Right lobe of liver (tissue), 6 donors: Measurements from ENCODE around the gene LSM10. TPM values are rescaled to one million over a fixed set of nuclear protein-coding genes. Genes with fewer than 3 reads are reported as not detected.

Experiments
- ATAC-seq, 4 donors: fragments of 200-7000 bp; cut with Tn5 transposase; one replicate each; pipeline ENCODE4 v1.9.1; 2020; ENCODE audit warnings: mild to moderate bottlenecking in 4 of 4, moderate library complexity in 4 of 4
- DNase-seq, 3 donors: peaks; one replicate each; pipeline ENCODE4 v3.0.0-alpha.2; 2020
- H3K27ac ChIP-seq, 3 donors: fragments of 200-600 bp; one replicate each; pipeline ENCODE4 v1.8.0; 2022
- H3K27me3 ChIP-seq, 2 donors: fragments of 200-600 bp; one replicate each; pipeline ENCODE4 v1.8.0; 2022
- H3K36me3 ChIP-seq, 4 donors: fragments of 200-600 bp; sonication (generic) in 1 of 4; one replicate each; pipeline versions ENCODE4 v1.5.1 to v1.8.0; 2017 to 2022; ENCODE audit warnings: control low read depth in 1 of 4
- H3K4me1 ChIP-seq, 4 donors: fragments of 200-600 bp; sonication (generic) in 1 of 4; one replicate each; pipeline versions ENCODE4 v1.5.1 to v1.8.0; 2017 to 2022; ENCODE audit warnings: control low read depth in 1 of 4
- H3K4me3 ChIP-seq, 3 donors: fragments of 200-600 bp; one replicate each; pipeline ENCODE4 v1.8.0; 2022
- H3K9me3 ChIP-seq, 4 donors: fragments of 200-600 bp; sonication (generic) in 1 of 4; one replicate each; pipeline versions ENCODE4 v1.5.1 to v1.8.0; 2017 to 2022; ENCODE audit warnings: control low read depth in 1 of 4
- CTCF ChIP-seq, 4 donors: fragments of 200-600 bp in 3 of 4; fragments of 450-650 bp in 1 of 4; IDR thresholded peaks; one replicate each; pipeline versions ENCODE4 v1.5.1 to v1.8.0; 2016 to 2022; ENCODE audit warnings: antibody characterized with exemption in 4 of 4, mild to moderate bottlenecking in 2 of 4
- POLR2A ChIP-seq: fragments of 450-650 bp; IDR thresholded peaks from one replicate; pipeline ENCODE4 v1.6.1; 2017; ENCODE audit warnings: antibody characterized with exemption, mild to moderate bottlenecking
- WGBS: methylation state at CpG from one replicate; pipeline ENCODE4 v1.1.6; 2018; ENCODE audit warnings: low coverage, low lambda C conversion rate; ENCODE audit not compliant: insufficient coverage; ENCODE audit errors: missing lambda C conversion rate; 5-methylcytosine and 5-hydroxymethylcytosine counted together
- intact Hi-C, 2 donors: fragments of 100-400 bp; cut with DNase I; formaldehyde crosslinking; loops; one replicate each; pipeline versions ENCODE4 v1.11.2 to v1.14.1; 2022
- total RNA-seq, 6 experiments: library from RNA; depleted of rRNA in 2 of 6; stranded (reverse); fragments of >200 nt in 2 of 6; fragmentation: NEBNext Ultra II Directional in 3 of 6; extraction: Animal tissue kit (Norgen Biotek cat#: 25700) in 3 of 6; gene quantifications; one replicate each; pipeline versions ENCODE4 v1.1.0 to v1.2.4, GENCODE V29; 2016 to 2023
- donor health status: DM: no; HTN: yes; CAD: no.
- donor health status: DM: no; HTN: no; CAD: no.
- donor health status: DM: no; HTN: no; CAD: no.
- donor health status: DM: no; HTN: yes; CAD: no.
- donor health status: DM: no; HTN: yes; CAD: no.

The LSM10 gene
- total RNA-seq, 6 experiments from 2014 or later: 15.2 to 42.0 (median 22.3) TPM

- DNase-seq (no peak), ATAC-seq (no peak)
- Histone ChIP-seq H3K9me3 (no peaks in the 10 kb centered on the region), H3K27me3 (no peaks in the 10 kb centered on the region), H3K4me3 (no peak overlapping the region), H3K27ac (peak overlapping the region in 1 of 3 donors; percentile 97), H3K4me1 (peaks cover 0 to 84% (median 28%) of the 10 kb centered on the region in 4 donors), H3K36me3 (no peaks in the 10 kb centered on the region)
- TF ChIP-seq CTCF (IDR thresholded peaks at IDR 0.05) (no peak), POLR2A (no peak)
- intact Hi-C loops: no loop called here
- 95% methylated on average over 3 of the region's 4 CpGs for WGBS
Observed at GRCh38 chr1:36382669-36383068, 15.0 kb downstream of the LSM10 start.

GRCh38 chr1:36382231-36382630 lies 15.5 kb downstream of the LSM10 start:
- H3K4me1 ChIP-seq: peaks cover 0 to 83% (median 28%) of the 10 kb centered on the region in 4 donors
- intact Hi-C loops: no loop called here
- ATAC-seq: no peak
- TF ChIP-seq POLR2A: no peak
- no peak for TF ChIP-seq CTCF (IDR thresholded peaks at IDR 0.05)
- H3K9me3 ChIP-seq: no peaks in the 10 kb centered on the region
- H3K36me3 ChIP-seq: no peaks in the 10 kb centered on the region
- DNase-seq: no peak
- 87% methylated on average over 9 of the region's 9 CpGs for WGBS
- H3K27me3 ChIP-seq: no peaks in the 10 kb centered on the region
- H3K4me3 ChIP-seq: no peak overlapping the region
- peak overlapping the region in 1 of 3 donors; percentile 97 for H3K27ac ChIP-seq

GRCh38 chr1:36381405-36381804 lies 16.3 kb downstream of the LSM10 start:
- no peaks in the 10 kb centered on the region for H3K27me3 ChIP-seq
- no peak overlapping the region for H3K4me3 ChIP-seq
- no peaks in the 10 kb centered on the region for H3K36me3 ChIP-seq
- DNase-seq (peak in 1 of 3 donors; percentile 5), ATAC-seq (no peak)
- no peaks in the 10 kb centered on the region for H3K9me3 ChIP-seq
- peak overlapping the region in 1 of 3 donors; percentile 95 for H3K27ac ChIP-seq
- intact Hi-C loops: no loop called here
- TF ChIP-seq POLR2A (no peak), CTCF (IDR thresholded peaks at IDR 0.05) (no peak)
- H3K4me1 ChIP-seq: peaks cover 0 to 79% (median 24%) of the 10 kb centered on the region in 4 donors
- WGBS: 100% methylated on average over 4 of the region's 5 CpGs

- intact Hi-C loops: no loop called here
- Histone ChIP-seq H3K4me1 (peaks cover 0 to 84% (median 23%) of the 10 kb centered on the region in 4 donors), H3K27me3 (no peaks in the 10 kb centered on the region), H3K27ac (peak overlapping the region in 2 of 3 donors; percentile 90 to 95), H3K4me3 (no peak overlapping the region), H3K36me3 (no peaks in the 10 kb centered on the region), H3K9me3 (no peaks in the 10 kb centered on the region)
- DNase-seq (no peak), ATAC-seq (no peak)
- no peak for TF ChIP-seq CTCF (IDR thresholded peaks at IDR 0.05)
- no peak for TF ChIP-seq POLR2A
- 62% methylated on average over 2 of the region's 3 CpGs for WGBS
Observed at GRCh38 chr1:36380782-36381181, 16.9 kb downstream of the LSM10 start.
